ENCODE results near the gene PPP2R5A. TPM values are rescaled to one million over a fixed set of nuclear protein-coding genes. Genes with fewer than 3 reads are reported as not detected.
A peak's percentile ranks its signal among the peaks of the same experiment; 100 is the strongest.

Gene PPP2R5A
- total RNA-seq, 2 experiments from 2014 or later: 28.0 to 36.0 TPM

GRCh38 chr1:212283741-212284140, 1.5 kb upstream of the PPP2R5A start:
- TF ChIP-seq EZH2phosphoT487 (IDR thresholded peaks at IDR 0.05; ENCODE audit: borderline replicate concordance, low read depth, low read length) (no peak), CTCF (conservative IDR thresholded peaks at IDR 0.05; ENCODE audit: low read length) (no peak)
- Histone ChIP-seq H3K79me2 (ENCODE audit: insufficient read depth, low read depth, low read length) (peaks cover 25% of the 10 kb centered on the region), H3K4me3 (ENCODE audit: low read depth, low read length, poor library complexity, severe bottlenecking) (peak overlapping the region; percentile 80), H4K20me1 (ENCODE audit: insufficient read depth, low read length) (peaks cover 7% of the 10 kb centered on the region; the same call in 1 of the 2 replicates), H3K9me3 (ENCODE audit: low read length) (no peaks in the 10 kb centered on the region), H3K36me3 (ENCODE audit: insufficient read depth, low read length) (peaks cover 6% of the 10 kb centered on the region; the same call in 1 of the 2 replicates), H3K4me2 (ENCODE audit: low read length) (peak overlapping the region; percentile 90), H2AFZ (ENCODE audit: low read length) (peak overlapping the region; percentile 90; the same call in 1 of the 2 replicates), H3K27ac (ENCODE audit: low read depth, low read length, poor library complexity, severe bottlenecking) (no peak overlapping the region), H3K4me1 (ENCODE audit: insufficient read depth, low read length, poor library complexity, severe bottlenecking) (peaks cover 16% of the 10 kb centered on the region), H3K9me2 (ENCODE audit: insufficient read depth, low read length) (no peaks in the 10 kb centered on the region)
- TSS peak; percentile 75 for BruUV-seq (replicated peaks)
- ChIA-PET POLR2A (interaction anchor here (0.5 to 1.4 kb wide), 7 partner anchors 9 to 267 kb away, joined by 3 to 4 read pairs (median 3); no protein-coding TSS in a partner anchor), CTCF (ENCODE audit: unreplicated experiment) (no interaction called here)
- intact Hi-C loops (cut with micrococcal nuclease; ENCODE audit: unreplicated experiment): loop anchor here (2.0 to 10.0 kb wide), 3 partner anchors 171 to 959 kb away; partner anchors contain the start of genes NEK2 and TRAF5
- DNase-seq (ENCODE audit: low spot score): no peak

- Histone ChIP-seq H3K36me3 (ENCODE audit: insufficient read depth, low read length) (peaks cover 7% of the 10 kb centered on the region; the same call in 1 of the 2 replicates), H3K9me3 (ENCODE audit: low read length) (no peaks in the 10 kb centered on the region), H3K4me3 (ENCODE audit: low read depth, low read length, poor library complexity, severe bottlenecking) (peak overlapping the region; percentile 80), H3K9me2 (ENCODE audit: insufficient read depth, low read length) (no peaks in the 10 kb centered on the region), H3K4me2 (ENCODE audit: low read length) (peak overlapping the region; percentile 90), H4K20me1 (ENCODE audit: insufficient read depth, low read length) (peaks cover 8% of the 10 kb centered on the region; the same call in 1 of the 2 replicates), H3K4me1 (ENCODE audit: insufficient read depth, low read length, poor library complexity, severe bottlenecking) (peaks cover 22% of the 10 kb centered on the region), H2AFZ (ENCODE audit: low read length) (peak overlapping the region; percentile 90), H3K27ac (ENCODE audit: low read depth, low read length, poor library complexity, severe bottlenecking) (peak overlapping the region; percentile 77), H3K79me2 (ENCODE audit: insufficient read depth, low read depth, low read length) (peaks cover 31% of the 10 kb centered on the region)
- no peak for TF ChIP-seq EZH2phosphoT487 (IDR thresholded peaks at IDR 0.05; ENCODE audit: borderline replicate concordance, low read depth, low read length)
- no peak for TF ChIP-seq CTCF (conservative IDR thresholded peaks at IDR 0.05; ENCODE audit: low read length)
- ChIA-PET CTCF (ENCODE audit: unreplicated experiment) (interaction anchor here (1.1 kb wide), 1 partner anchor 82 kb away, joined by 3 read pairs; no protein-coding TSS in a partner anchor), POLR2A (interaction anchor here (0.9 to 1.4 kb wide), 8 partner anchors 9 to 268 kb away, joined by 3 to 4 read pairs (median 3); no protein-coding TSS in a partner anchor)
- intact Hi-C loops (cut with micrococcal nuclease; ENCODE audit: unreplicated experiment): loop anchor here (2.0 to 10.0 kb wide), 3 partner anchors 170 to 960 kb away; partner anchors contain the start of genes NEK2 and TRAF5
- no TSS peak for BruUV-seq (replicated peaks)
- DNase-seq (ENCODE audit: low spot score): no peak
These were observed 872 bp upstream of the PPP2R5A start for GRCh38 chr1:212284332-212284743.
